Neural cell (in vitro differentiated cells): Measurements from ENCODE around the gene CACNA1D.

Source experiments
- POLR2AphosphoS5 ChIP-seq: IDR thresholded peaks from 2 replicates; pipeline ENCODE4 v1.6.1; 2012
- SMC3 ChIP-seq: fragments of 450-650 bp; conservative IDR thresholded peaks from 2 replicates; pipeline ENCODE4 v1.6.1; 2014; ENCODE audit warnings: antibody characterized with exemption, mild to moderate bottlenecking, moderate library complexity; ENCODE audit not compliant: poor library complexity

DNA sequence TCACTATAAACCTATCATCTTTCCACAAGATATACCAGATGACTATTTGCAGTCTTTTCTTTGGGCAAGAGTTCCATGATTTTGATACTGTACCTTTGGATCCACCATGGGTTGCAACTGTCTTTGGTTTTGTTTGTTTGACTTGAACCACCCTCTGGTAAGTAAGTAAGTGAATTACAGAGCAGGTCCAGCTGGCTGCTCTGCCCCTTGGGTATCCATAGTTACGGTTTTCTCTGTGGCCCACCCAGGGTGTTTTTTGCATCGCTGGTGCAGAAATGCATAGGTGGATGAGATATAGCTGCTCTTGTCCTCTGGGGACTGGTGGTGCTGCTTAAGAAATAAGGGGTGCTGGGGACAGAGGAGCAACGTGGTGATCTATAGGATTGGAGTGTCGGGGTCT, 318.0 kb downstream of the CACNA1D start:
- no peak for TF ChIP-seq POLR2AphosphoS5
- no peak for TF ChIP-seq SMC3
